ENCODE results near the gene PPP2R3B.
"Not testable (repeated sequence)": the region's sequence is repeated elsewhere in the genome, so short reads cannot be mapped to it uniquely, and the experiment has no call there.

PPP2R3B gene

GRCh38 chrX:405149-405548 is 18.4 kb upstream of the PPP2R3B start:
- no peak for DNase-seq (ENCODE audit: low read depth, low spot score)

DNA sequence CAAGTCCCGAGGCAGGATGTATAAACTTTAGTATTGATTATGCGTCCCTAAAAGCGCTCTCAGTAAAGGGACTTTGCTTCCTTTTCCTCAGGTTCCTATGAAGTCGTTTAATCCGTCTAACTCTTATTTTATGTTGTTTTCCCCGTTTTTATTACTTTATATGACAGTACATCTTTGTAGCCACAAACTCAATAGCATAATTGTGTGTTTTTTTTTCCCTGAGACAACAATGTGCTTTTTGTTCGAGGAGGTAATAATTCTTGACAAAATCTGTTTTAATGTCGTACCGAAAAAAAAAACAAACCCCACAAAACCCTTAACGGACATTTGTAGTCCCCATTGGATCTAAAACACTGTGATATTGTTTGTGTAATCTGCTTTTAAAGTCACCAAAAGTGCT is 17.9 kb upstream of the PPP2R3B start:
- no peak for DNase-seq (ENCODE audit: low read depth, low spot score)

- DNase-seq (ENCODE audit: low read depth, low spot score): no peak
Measured at GRCh38 chrX:402857-403256, 16.1 kb upstream of the PPP2R3B start.

- no peak for DNase-seq (ENCODE audit: low read depth, low spot score)
Measured at GRCh38 chrX:400258-400657, 13.6 kb upstream of the PPP2R3B start.

DNA sequence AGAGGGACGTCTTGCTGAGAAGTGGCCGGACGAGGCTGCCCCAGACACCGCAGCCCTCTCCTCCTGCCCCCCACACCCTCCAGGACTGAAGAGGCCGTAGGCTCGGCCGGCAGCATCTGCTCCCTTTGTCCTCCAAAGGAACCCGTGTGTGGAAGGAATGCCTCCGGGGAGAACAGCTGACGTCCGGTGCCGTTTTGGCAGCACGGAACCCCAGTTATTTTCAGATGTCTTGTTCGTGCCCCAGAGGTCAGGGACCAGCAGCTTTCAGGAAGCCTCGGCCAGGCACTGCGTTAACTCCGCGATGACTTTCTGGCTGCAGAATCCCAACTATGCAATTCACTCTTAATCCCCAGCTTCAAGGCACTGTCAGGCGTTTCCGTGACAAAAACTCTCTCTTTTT is 10.9 kb upstream of the PPP2R3B start:
- peak; percentile 29 for DNase-seq (ENCODE audit: low read depth, low spot score)

DNA sequence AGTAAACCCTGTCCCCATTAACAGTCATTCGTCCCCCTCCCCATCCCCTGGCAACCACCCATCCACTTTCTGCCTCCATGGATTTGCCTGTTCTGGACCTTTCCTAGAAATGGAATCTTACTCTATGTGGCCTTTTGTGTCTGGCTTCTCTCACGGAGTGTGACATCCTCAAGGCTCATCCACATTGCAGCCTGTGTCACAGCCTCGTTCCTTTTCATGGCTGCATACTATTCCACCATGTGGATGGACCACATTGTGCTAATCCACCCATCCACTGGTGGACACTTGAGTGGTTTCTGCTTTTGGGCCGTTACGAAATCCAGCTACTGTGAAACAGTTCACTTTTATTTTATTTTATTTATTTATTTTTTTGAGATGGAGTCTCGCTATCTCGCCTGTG is 8.1 kb upstream of the PPP2R3B start:
- no peak for DNase-seq (ENCODE audit: low read depth, low spot score)

DNA sequence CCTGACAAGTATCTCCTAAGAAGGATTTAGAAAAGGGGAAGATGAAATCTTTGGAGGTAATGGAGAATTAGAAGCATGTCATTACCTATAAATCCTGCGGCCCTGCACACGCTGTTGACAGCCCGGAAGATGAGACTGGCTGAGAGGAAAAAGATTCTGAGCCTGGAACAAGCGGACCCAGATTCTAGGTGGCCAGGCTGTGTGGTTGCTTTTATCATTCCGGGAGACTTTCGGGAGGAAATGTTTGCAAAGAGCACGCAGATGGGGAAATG is 5.8 kb upstream of the PPP2R3B start:
- DNase-seq (ENCODE audit: low read depth, low spot score): no peak

DNA sequence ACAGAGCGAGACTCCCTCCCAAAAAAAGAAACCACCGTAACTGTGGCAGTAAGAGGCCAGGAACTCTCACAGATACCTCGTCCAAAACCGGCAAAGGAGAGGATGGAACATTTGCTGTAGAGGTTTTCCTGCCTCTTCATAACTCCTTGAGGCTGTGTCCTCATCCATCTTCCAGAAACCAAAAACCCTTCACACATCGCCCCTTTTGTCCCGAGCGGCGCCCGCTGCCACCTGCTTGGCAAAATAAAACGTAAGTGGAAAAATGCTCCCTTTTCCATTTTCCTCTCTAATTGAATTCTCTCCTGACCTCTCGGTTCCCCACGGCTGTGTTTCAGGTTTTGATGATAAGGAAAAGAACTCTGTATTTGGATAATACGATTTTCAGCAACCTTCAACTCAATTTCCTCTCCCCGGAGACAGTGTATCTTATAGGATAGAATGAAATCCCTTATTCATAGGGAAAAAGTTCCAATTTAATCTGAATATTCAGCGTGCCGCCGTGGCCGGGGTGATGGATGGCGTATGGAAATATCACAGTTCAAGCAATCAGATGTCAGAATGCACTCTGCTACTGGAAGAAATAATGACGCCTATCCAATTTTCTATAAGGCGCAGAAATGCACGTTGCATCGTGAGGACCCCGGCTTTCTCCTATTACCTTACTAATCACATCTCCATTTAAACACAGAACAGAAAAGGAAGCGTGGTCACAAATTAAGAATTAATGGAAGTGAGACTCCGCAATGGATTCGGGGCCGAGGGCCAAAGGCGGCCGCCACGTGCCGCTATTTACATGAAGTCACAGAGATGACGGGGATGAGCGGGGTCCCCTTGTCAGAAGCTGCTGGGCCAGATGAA is 5.2 kb upstream of the PPP2R3B start:
- DNase-seq (ENCODE audit: low read depth, low spot score): no peak

- DNase-seq (ENCODE audit: low read depth, low spot score): no peak
Measured at GRCh38 chrX:390459-390858, 3.8 kb upstream of the PPP2R3B start.

- no peak for DNase-seq (ENCODE audit: low read depth, low spot score)
Measured at GRCh38 chrX:389021-389441, 2.3 kb upstream of the PPP2R3B start.

DNA sequence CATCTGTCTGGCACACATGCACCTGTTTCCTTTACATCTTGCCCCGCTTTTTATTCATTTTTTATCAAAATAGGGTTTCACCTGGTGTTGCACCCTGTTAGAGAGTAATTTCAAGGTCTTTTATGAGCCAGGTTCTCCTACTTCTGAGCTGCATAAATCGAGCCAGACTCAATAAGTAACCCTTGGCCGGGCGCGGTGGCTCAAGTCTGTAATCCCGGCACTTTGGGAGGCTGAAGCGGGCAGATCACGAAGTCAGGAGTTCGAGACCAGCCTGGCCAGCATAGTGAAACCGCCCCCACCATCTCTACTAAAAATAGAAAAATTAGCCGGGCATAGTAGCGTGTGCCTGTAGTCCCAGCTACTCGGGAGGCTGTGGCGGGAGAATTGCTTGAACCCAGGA is 1.0 kb upstream of the PPP2R3B start:
- no peak for DNase-seq (ENCODE audit: low read depth, low spot score)

GRCh38 chrX:386239-386767 is 404 bp downstream of the PPP2R3B start:
- no peak for DNase-seq (ENCODE audit: low read depth, low spot score)

- not testable (repeated sequence) for DNase-seq (ENCODE audit: low read depth, low spot score)
Measured at GRCh38 chrX:385736-386135, 971 bp downstream of the PPP2R3B start.

- DNase-seq (ENCODE audit: low read depth, low spot score): no peak
Measured at GRCh38 chrX:384861-385260, 1.8 kb downstream of the PPP2R3B start.

GRCh38 chrX:378443-378842 is 8.3 kb downstream of the PPP2R3B start:
- no peak for DNase-seq (ENCODE audit: low read depth, low spot score)

DNA sequence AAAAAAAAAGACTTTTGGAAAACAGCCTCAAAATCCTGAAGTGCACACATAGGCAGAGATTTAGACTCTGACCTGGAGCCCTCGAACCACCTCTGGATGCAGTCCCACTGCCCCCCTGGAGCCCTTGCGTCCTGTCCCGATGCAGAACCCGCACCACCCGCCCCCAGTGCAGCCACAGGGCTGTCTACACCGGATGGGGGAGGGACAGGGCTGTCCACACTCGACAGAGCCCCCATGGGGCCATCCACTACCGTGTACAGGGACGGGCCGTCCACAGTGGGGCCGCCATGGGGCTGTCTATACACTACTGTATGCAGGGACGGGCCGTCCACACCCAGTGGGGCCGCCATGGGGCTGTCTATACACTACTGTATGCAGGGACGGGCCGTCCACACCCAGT is 10.5 kb downstream of the PPP2R3B start:
- not testable (repeated sequence) for DNase-seq (ENCODE audit: low read depth, low spot score)

GRCh38 chrX:375181-376036 is 11.3 kb downstream of the PPP2R3B start:
- no peak for DNase-seq (ENCODE audit: low read depth, low spot score)

- DNase-seq (ENCODE audit: low read depth, low spot score): no peak
Measured at GRCh38 chrX:374596-374995, 12.1 kb downstream of the PPP2R3B start.

DNA sequence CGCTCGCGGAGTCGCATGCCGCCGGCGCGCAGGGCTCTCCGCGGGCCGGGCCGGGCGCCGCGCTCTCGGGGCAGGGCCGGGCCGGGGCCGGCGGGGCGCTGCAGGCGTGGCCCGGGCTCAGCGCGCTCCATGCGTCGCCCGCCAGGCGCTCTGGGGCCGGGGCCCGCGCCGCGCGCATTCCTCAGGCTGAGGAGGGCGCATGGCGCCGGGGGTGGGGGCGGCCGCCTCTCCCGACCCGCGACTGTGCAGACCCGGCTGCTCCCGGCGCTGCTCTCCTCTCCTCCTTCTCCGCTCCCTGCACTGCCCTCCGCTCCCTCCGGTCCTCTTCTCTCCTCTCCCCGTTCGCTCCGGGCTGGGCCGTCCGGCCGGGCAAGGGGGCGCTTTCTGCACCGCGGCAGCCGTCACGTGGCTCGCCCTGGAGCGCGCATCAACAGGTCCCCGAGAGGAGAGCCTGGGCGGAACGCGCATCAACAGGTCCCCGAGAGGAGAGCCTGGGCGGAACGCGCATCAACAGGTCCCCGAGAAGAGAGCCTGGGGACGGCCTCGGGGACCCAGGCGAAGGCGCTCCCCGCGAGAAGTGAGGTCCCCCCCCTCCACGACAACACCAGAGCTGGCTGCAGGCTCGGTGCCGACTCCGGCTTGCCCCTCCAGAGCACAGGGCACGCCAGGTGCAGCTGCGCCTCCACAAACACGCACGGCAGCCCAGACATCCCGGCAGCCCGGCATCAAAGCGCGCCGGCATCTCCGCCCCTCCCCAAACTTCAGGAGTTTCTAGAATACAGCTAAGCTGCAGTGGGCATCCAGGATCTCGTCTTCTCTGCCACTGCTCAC is 12.9 kb downstream of the PPP2R3B start:
- no peak for DNase-seq (ENCODE audit: low read depth, low spot score)

GRCh38 chrX:372856-373640 is 13.7 kb downstream of the PPP2R3B start:
- no peak for DNase-seq (ENCODE audit: low read depth, low spot score)

DNA sequence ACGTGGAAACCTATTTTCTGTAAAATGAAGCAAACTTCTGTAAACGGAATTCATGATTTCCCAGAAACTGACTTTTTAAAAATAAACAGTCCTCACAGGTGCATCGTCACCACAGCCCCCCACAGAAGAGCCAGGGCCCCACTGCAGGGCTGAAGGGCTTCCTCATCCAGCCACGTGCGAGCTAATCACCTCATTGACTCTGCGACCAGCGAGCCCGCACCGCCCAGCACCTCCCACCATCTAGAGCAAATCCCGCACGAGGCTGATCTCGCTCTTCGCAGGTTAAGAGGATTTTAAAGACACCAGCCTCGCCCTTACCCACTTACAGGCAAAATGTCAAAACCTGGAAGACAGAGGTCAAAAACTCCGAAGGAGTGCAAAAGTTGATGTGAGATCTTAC is 14.8 kb downstream of the PPP2R3B start:
- DNase-seq (ENCODE audit: low read depth, low spot score): no peak
